Ishikawa (cell line): Measurements from ENCODE around the gene PTPN5.

ENCODE experiments used
- CEBPB ChIP-seq: IDR thresholded peaks from 2 replicates; pipeline ENCODE4 v1.6.1; 2012
- EP300 ChIP-seq: IDR thresholded peaks from 2 replicates; pipeline ENCODE4 v1.6.1; 2012; ENCODE audit warnings: borderline replicate concordance
- RAD21 ChIP-seq: IDR thresholded peaks from 2 replicates; pipeline ENCODE4 v1.6.1; 2012; ENCODE audit warnings: low read depth
- TF ChIP-seq, protein P1 (sequence below): IDR thresholded peaks from 2 replicates; pipeline ENCODE4 v1.6.1; 2012

DNA sequence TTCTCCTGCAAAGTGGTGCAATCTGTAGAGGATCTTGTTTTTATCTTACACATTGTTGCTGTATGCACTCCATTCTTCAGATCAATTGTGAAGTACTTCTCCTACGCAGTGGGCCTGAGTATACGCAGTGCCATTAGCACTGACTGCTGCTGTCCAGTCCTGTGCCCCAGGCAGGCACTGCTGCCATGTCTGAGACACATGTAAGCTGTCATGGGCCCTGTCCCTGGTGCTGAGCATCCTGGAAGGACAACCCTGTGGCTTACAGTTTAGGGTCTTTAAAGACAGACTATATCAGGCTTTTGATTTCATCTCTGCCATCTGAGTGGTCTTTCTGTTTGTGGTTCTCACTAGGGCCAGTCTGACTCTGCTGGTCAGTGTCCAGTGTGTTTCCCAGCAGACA is 44.8 kb upstream of the PTPN5 start:
- TF ChIP-seq RAD21: no peak
- no peak for TF ChIP-seq EP300
- TF ChIP-seq, protein P1, sequence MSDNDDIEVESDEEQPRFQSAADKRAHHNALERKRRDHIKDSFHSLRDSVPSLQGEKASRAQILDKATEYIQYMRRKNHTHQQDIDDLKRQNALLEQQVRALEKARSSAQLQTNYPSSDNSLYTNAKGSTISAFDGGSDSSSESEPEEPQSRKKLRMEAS: no peak
- no peak for TF ChIP-seq CEBPB
